ENCODE results near the gene PIGZ.

Gene PIGZ

DNA sequence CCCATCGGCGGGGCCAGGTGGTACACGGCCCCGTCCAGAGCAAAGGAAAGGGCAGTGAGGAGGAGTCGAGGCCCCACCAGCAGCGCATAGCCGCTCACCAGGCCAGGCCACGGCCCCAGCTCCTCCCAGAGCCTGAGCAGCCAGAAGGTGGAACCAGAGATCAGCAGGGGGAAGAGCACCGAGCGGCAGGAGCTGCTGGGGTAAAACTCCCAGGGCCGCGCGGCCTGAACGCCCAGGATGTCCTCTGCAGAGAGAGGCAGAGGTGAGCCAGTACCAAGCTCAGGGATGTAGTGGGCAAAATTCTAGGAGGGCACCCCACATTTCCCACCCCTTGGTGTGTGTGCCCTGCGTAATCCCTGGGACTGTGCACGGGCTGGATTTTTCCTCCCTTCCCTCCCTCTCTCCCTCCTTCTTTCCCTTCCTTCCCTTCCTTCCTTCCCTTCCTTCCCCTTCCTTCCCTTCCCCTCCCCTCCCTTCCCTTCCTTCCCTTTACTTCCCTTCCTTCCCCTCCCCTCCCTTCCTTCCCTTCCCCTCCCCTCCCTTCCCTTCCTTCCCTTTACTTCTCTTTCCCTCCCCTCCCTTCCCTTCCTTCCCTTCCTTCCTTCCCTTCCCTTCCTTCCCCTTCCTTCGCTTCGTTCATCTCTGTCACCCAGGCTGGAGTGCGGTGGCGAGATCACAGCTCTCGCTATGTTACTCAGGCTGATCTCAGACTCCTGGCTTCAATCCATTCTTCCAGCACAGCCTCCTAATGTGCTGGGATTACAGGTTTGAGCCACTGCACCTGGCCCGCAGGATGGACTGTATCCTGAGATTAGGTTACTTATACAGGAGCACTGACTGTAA lies 20.0 kb downstream of the PIGZ start:
- TF ChIP-seq, protein P1, sequence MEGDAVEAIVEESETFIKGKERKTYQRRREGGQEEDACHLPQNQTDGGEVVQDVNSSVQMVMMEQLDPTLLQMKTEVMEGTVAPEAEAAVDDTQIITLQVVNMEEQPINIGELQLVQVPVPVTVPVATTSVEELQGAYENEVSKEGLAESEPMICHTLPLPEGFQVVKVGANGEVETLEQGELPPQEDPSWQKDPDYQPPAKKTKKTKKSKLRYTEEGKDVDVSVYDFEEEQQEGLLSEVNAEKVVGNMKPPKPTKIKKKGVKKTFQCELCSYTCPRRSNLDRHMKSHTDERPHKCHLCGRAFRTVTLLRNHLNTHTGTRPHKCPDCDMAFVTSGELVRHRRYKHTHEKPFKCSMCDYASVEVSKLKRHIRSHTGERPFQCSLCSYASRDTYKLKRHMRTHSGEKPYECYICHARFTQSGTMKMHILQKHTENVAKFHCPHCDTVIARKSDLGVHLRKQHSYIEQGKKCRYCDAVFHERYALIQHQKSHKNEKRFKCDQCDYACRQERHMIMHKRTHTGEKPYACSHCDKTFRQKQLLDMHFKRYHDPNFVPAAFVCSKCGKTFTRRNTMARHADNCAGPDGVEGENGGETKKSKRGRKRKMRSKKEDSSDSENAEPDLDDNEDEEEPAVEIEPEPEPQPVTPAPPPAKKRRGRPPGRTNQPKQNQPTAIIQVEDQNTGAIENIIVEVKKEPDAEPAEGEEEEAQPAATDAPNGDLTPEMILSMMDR (IDR thresholded peaks at IDR 0.05), result no peak

- TF ChIP-seq, protein P1 (IDR thresholded peaks at IDR 0.05), result no peak
Observed at GRCh38 chr3:196947860-196948441, 20.7 kb downstream of the PIGZ start.

GRCh38 chr3:196947136-196947859 lies 21.3 kb downstream of the PIGZ start:
- TF ChIP-seq, protein P1 (IDR thresholded peaks at IDR 0.05), result no peak

DNA sequence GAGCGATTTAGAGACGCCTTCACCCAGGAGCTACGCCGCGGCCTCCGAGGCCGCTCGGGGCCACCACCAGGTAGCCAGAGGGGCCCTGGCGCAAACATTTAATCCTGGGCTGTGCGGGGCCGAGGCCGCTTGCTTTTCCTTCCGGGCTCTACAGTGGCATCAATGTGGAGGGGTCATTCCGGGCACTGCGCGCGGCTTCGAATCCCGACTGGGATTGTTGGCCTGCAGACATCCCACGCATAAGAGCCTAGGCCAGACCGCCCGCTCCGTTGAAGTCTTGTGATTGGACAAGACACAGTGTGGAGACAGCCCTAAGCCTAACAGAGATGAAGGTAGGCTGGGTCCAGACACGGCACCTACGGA lies 25.7 kb downstream of the PIGZ start:
- TF ChIP-seq, protein P1 (IDR thresholded peaks at IDR 0.05), result no peak

DNA sequence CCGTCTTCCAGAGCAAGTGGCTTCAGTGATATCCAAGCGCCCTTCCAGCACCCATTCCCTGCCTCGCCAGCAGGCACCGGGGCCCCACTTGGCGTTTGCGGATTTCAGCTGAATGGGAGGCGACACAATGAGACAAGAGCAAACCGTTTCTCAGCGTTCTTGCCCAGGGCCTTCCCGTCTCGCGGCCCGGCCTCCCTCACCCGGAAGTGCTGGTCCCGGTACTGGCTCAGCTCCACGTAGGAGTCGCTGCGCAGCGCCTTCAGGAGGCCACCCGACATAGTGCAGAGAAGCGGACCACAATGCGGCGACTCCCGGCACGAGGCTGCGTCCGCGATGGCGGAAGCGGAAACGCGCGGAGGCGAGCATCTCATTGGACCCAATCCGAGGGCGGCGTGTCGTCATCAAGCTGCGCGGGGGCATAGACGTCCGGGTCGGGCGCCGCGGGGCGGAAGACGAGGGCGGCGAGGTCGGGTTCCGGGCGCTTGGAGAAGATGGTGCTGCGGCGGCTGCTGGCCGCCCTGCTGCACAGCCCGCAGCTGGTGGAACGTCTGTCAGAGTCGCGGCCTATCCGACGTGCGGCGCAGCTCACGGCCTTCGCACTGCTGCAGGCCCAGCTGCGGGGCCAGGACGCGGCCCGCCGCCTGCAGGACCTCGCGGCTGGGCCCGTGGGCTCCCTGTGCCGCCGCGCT lies 26.3 kb downstream of the PIGZ start, which contains the start of gene NCBP2:
Gene NCBP2 (minus strand): TSS at position 303 of the 689 bp plus-strand sequence. CDS start 25 bp downstream, at position 278.
- TF ChIP-seq, protein P1 (IDR thresholded peaks at IDR 0.05), result peak; percentile 74

DNA sequence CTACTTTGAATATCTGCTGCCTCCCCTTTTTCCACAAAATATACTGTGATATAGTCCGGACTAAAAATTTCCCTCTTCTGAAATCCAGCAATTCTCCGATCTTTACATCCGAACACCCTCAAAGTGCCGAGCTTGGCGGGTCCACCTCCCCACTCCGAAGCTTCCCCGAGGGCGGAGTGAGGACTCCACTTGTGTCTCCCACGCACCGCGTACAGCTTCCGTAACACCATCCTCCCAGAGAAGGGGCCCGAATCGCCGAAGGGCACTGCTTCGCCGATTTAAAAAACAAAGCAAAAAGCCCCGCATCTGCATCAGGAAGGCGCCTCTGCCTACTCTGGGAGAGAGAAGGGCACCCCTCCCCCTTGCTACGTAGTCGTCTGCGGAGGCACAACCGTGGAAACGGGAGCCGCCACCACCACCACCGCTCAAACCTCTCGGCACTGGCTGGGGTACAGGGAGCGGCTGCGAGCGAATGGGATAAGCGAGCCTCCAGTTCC lies 26.9 kb downstream of the PIGZ start:
- TF ChIP-seq, protein P1 (IDR thresholded peaks at IDR 0.05), result no peak

GRCh38 chr3:196938576-196938975 lies 30.1 kb downstream of the PIGZ start:
- TF ChIP-seq, protein P1 (IDR thresholded peaks at IDR 0.05), result no peak
